HFF-Myc (cell line): Measurements from ENCODE around the gene CAMK2A.

Experiments
- DNase-seq: peaks from one replicate; pipeline ENCODE4 v3.0.0-alpha.2; 2011; ENCODE audit warnings: low read depth; ENCODE audit errors: extremely low read depth
- H3K4me3 ChIP-seq: replicated peaks from 2 replicates; pipeline ENCODE4 v1.5.1; 2011; ENCODE audit warnings: low read depth, mild to moderate bottlenecking, control low read depth, low read length
- TF ChIP-seq, protein P1 (sequence below): IDR thresholded peaks from 2 replicates; pipeline ENCODE4 v1.5.1; 2012; ENCODE audit warnings: mild to moderate bottlenecking, low read depth, low read length, control low read depth; ENCODE audit errors: missing control alignments

The CAMK2A gene

GRCh38 chr5:150181766-150182545, 107.6 kb downstream of the CAMK2A start:
- TF ChIP-seq, protein P1, sequence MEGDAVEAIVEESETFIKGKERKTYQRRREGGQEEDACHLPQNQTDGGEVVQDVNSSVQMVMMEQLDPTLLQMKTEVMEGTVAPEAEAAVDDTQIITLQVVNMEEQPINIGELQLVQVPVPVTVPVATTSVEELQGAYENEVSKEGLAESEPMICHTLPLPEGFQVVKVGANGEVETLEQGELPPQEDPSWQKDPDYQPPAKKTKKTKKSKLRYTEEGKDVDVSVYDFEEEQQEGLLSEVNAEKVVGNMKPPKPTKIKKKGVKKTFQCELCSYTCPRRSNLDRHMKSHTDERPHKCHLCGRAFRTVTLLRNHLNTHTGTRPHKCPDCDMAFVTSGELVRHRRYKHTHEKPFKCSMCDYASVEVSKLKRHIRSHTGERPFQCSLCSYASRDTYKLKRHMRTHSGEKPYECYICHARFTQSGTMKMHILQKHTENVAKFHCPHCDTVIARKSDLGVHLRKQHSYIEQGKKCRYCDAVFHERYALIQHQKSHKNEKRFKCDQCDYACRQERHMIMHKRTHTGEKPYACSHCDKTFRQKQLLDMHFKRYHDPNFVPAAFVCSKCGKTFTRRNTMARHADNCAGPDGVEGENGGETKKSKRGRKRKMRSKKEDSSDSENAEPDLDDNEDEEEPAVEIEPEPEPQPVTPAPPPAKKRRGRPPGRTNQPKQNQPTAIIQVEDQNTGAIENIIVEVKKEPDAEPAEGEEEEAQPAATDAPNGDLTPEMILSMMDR = no peak
- H3K4me3 ChIP-seq = no peak overlapping the region
- no peak for DNase-seq

GRCh38 chr5:150181027-150181426, 108.5 kb downstream of the CAMK2A start:
- no peak for DNase-seq
- no peak overlapping the region for H3K4me3 ChIP-seq
- TF ChIP-seq, protein P1 = no peak

DNA sequence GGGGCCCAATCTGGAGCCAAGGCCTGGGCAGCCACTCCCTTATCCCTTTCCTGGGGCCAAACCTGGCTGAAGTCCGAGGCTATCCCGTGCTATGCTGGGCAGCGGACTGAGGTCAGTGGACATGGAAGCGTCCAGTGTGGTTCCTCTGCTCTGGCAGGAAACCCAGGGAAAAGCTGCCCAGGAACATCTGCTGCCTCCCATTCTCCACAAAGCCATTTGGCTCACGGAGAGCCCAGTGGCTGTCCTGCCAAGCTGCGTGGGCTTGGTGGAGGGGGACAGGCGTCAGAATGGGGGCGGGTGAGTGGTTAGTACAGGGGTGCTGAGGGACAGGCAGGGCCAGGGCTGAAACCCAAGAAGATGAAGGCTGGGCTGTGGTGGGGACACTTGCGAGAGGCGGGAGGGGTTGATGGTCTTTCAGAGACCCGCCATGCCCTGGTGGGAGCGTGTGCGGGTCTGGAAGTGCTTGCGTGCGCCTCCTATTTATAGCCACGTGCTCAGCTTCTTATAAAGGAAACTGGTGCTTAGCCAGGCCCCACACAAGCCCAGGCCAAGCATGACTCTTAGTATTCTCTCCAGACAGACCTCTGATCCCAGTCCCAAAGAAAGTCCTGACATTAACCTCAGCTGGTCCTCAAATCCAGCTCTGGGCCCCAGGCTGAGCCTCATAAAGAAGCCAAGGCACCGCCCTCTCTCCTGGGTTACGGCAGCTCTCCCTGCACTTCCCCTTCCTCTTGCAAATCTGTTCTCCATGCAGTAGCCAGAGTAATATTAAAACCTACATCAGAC, 109.1 kb downstream of the CAMK2A start:
- TF ChIP-seq, protein P1 = no peak
- no peak overlapping the region for H3K4me3 ChIP-seq
- DNase-seq = no peak

DNA sequence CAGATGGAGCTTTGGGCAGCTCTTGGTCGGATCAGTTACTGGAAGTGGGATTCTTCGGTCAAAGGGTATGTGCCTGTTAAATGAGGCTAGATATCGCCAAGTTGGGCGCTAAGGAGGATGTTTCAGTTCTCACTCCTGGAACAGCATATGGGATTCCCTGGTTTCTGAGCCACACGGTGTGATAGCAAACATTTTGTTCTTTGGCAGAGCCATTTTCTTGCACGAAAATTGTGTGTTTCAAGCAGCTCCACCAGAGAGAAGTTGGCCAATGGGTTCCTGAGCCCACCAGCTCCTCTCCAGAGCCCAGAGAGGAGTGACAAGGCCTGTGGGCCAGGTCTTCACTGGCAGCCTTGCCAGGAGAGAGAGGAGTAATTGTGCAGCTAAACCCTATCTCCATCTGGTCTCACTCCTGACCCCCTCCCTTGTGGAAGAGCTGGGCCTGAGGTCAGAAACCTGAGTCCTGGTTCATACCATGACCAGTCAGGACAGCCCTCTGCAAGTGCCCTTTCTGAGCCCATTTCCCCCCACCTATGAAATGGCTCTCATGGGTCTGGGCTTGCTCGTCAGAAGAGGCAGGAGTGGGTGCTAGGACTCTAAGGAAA, 110.5 kb downstream of the CAMK2A start:
- no peak for DNase-seq
- TF ChIP-seq, protein P1 = no peak
- no peak overlapping the region for H3K4me3 ChIP-seq

- H3K4me3 ChIP-seq = no peak overlapping the region
- TF ChIP-seq, protein P1 = no peak
- no peak for DNase-seq
These were observed 111.3 kb downstream of the CAMK2A start for GRCh38 chr5:150178262-150178661.

DNA sequence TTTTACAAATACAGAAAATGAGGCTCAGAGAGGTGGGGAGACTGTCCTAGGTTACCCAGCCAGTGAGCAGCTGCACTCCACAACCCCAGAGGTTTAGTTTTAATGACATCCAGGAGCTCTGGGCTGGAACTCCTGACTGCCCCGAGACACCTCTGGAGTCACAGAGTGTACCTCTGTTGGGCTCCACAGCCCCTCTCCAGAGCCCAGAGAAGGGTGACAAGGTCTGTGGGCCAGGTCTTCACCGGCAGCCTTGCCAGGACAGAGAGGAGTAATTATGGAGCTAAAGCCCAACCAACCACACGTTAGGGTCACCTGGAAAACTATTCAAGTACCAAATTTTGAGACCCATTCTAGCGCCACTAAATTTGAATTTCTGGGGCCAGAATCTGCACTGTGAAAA, 111.9 kb downstream of the CAMK2A start:
- TF ChIP-seq, protein P1 = no peak
- DNase-seq = no peak
- H3K4me3 ChIP-seq = no peak overlapping the region
